Activated gamma-delta T cell treated with anti-CD3 and anti-CD28 coated beads, Interleukin-2, amount 50 U/mL, for 16 hours (primary cell): Measurements from ENCODE around the gene RPS19BP1.

ENCODE experiments used
- DNase-seq: peaks from one replicate; pipeline ENCODE4 v3.0.0-alpha.2; 2020; ENCODE audit warnings: low read depth

Gene RPS19BP1, protein sequence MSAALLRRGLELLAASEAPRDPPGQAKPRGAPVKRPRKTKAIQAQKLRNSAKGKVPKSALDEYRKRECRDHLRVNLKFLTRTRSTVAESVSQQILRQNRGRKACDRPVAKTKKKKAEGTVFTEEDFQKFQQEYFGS

GRCh38 chr22:39532215-39533073 is at the start of gene RPS19BP1:
Gene RPS19BP1, minus strand, starts transcription at chr22:39532748. Its CDS starts 10 bp downstream, at chr22:39532738.
- peak; percentile 100 for DNase-seq

DNA sequence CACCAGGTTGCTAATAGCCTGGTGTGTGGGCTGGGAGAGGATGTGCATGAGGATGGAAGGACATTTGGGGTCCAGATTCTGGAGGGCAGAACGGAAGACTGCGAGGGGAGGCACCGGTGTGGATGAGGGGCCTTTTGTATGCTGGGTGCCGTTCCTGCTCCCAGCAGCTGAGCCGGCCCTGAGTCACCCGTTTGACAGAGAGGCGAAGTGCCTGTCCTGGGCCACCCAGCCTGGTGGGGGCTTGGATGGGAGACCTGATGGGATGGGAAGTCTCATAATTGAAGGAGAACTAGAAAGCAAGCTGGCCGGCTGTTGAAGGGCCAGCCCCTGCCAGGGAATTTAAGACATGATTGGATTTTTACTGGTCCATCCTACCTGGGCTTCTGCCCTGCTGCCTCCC is 48.8 kb upstream of the RPS19BP1 start:
- DNase-seq, result no peak

DNA sequence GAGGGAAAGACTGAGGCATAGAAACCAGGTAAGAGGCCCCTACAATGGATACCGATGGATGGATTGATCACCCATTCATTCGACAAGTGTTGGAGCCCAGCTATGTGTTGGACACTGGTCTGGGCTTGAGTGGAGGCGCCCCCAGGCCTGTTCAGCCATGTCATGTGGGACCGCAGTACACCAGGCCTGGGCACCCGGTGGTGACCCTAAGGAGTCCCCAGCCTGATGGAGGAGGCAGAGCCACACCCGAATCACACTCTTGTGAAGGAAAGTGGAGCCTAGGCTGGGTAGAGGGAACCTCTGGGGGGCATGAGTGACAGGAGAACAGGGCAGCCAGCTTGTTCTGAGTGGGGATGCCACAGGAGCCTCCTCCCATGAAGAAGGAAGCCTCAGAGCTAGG is 48.2 kb upstream of the RPS19BP1 start:
- no peak for DNase-seq

GRCh38 chr22:39580006-39580441 is 47.5 kb upstream of the RPS19BP1 start:
- no peak for DNase-seq

DNA sequence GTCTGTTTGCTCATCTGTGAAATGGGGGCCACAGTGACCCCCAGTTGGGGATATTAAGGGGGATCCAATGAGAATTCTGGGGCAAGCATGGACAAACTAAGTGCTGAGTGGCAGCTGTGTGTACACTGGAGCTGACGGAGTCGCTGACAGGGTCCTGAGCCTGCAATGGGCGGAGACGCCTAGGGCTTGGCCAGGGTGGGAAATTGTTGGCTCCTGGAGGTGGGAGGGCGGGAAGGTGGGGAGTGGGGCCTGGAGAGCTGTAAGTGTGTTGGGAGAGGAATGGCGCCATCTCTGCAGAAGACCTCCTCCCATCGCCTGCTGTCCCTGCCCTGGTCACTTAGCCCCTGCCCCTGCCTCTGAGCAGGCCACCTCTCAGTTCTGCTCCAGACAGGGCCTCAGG is 45.4 kb upstream of the RPS19BP1 start:
- no peak for DNase-seq

DNA sequence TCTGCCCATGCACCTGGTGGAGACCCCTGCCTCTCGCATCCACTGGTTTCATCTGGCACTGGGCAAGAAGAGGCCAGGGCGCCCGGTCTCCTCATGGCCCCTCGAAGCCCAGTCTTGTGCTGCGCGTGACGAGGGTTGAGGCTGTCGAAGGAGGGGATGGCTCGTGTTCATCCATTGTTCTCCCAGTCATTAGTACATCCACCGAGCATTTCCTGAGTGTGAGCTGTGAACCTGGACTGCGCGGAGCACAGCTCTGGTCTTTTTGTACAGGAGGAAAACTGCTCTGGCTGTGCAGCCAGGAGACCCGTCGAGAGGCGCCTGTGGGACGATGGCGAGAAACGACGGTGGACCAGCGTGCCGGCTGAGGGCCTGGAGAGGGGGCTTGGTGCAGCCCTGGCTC is 44.8 kb upstream of the RPS19BP1 start:
- DNase-seq, result no peak

DNA sequence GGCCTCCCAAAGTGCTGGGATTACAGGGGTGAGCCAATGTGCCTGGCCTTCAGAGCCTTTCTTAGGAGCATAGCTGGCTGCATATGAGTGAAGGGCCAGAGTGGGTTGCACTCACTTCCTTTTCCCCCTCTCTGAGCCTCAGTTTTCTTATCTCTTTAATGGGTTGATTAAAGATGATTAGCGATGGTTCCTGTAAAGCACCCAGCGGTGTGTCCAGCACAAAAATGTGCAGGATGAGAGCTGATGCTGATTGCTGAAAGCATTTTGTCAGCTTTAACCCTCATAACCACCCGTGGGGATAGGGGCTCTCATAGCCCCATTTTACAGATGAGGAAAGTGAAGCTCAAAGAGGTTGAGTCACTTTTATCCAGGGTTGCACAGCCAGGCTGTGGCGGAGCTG is 43.5 kb upstream of the RPS19BP1 start:
- DNase-seq, result no peak

DNA sequence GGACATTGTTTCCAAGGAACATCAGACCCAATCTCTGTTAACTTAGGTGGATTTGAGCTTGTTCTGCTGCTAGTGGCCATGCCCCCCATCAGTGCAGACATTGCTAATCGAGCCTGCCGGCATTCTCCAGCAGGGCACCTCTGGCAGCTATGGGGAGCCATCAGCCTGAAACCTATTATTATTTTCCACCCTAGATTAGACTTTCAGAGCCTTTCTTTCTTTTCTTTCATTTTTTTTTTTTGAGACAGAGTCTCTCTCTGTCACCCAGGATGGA is 42.9 kb upstream of the RPS19BP1 start:
- DNase-seq, result no peak

- DNase-seq, result no peak
These were observed 42.4 kb upstream of the RPS19BP1 start for GRCh38 chr22:39574779-39575551.

GRCh38 chr22:39571538-39571937 is 39.0 kb upstream of the RPS19BP1 start:
- no peak for DNase-seq

GRCh38 chr22:39570665-39571064 is 38.1 kb upstream of the RPS19BP1 start, which contains the start of gene CACNA1I:
Gene CACNA1I, plus strand, starts transcription at chr22:39570753. Its CDS starts 0 bp downstream, at chr22:39570753.
- DNase-seq, result no peak

- DNase-seq, result no peak
These were observed 37.7 kb upstream of the RPS19BP1 start for GRCh38 chr22:39570226-39570625.

- no peak for DNase-seq
These were observed 36.5 kb upstream of the RPS19BP1 start for GRCh38 chr22:39569066-39569465.

DNA sequence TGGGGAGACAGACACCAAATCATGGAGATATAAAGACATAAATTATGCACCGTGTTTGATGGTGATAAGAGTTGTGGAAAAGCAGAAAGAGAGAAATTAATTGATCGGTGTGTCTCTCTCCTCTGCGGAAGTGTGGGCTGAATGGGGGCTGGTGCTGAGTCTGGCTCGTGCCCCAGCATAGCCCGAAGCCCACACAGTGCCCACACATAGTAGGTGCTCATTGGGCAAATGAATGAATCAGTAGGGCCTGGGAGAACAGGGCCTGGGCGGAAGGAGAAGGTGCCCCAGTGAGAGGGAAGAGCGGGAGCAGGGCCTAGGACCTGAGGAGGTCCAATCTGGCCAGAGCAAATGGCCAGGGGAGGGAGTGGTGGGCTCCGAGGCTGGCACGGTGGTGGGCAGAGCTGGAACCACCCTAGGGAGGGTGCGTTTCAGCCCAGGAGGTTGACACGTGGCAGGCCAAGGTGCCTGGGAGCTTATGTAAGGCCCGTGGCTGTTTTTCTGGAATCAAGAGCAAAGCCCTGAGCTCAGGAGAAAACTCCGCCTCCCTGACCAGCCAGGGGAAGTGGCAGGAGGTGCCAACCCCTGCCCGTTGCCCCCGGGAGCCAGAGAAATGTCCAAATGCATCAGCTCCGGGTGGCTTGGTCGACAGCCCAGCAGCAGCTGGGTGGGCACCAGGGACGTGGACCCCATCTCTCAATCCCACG is 35.9 kb upstream of the RPS19BP1 start:
- no peak for DNase-seq

DNA sequence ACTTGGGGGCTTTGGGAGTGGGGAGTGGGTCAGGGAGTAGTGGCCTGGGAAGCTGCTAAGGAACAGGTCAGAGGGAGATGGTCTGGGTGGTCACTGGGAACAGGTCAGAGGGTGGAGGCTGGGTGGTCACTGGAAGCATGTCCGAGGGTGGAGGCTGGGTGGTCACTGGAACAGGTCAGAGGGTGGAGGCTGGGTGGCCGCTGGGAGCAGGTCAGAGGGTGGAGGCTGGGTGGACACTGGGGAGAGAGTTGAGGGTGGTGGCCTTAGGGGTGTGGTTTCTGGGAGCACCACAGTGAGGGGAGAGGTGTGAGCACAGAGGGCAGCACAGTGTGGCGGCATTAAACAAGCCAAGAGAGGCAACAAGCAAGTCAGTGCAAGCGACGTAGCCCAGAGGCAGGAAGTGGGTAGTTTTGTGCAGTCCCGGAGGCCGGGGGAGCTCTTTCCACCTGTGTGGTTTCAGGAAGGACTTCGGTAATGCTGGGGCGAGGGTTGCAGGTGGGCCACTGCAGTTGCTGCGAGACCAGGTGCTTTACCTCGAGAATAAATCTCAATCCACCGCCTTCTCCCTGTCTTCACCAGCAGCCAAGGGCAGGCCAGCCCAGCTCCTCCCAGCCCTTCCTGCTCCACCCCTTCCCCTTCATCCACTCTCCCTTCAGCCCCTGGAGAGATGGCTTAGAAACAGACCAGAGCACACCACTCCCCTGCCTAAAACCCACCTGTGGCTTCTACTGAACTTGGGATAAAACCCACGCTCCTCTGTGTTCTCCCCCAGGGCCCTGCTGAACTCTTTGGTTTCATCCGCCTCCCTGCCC is 34.8 kb upstream of the RPS19BP1 start:
- DNase-seq, result peak; percentile 3

DNA sequence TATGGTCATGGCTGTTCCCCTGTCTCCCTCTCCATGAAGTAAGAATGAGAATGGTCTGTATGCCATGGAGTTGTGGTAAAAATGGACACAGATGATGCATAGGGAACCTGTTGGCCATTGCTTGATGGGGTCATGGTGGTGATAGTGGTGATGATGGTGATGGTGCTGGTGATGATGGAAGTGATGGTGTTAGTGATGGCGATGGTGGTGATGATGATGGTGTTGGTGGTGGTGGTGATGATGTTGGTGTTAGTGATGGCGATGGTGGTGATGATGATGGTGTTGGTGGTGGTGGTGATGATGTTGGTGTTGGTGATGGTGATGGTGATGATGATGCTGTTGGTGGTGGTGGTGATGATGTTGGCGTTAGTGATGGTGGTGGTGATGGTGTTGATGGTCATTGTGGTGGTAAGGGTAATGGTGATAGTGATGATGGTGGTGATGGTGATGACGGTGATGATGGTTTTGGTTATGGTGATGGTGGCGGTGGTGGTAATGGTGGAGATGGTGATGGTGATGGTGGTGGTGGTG is 32.9 kb upstream of the RPS19BP1 start:
- no peak for DNase-seq

- DNase-seq, result no peak
These were observed 31.3 kb upstream of the RPS19BP1 start for GRCh38 chr22:39563571-39564428.

- no peak for DNase-seq
These were observed 30.4 kb upstream of the RPS19BP1 start for GRCh38 chr22:39562839-39563489.

DNA sequence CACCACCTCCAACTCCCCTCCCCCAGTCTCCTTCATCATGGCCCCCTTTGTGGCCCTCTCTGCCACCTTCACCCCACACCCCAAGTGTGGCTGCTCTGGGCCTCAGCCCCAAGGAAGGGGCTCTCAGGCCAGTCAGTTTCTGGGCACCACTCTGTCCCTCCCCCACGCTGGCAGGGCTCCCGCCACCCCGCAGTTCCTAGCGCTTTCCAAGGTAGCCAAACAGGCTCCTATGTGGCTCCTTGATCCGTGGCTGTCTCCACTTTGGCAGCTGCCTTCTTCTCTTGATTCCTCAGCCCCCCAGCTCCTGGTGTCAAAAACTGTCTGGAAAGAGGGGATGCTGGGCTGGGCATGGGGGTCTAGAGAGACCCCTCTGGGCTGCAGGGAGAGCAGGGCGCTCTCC is 27.6 kb upstream of the RPS19BP1 start:
- no peak for DNase-seq
